NCI-H82 treated with DMSO at 0.1 percent for 48 hours (cell line): Measurements from ENCODE around the gene COL25A1.
A peak's percentile ranks its signal among the peaks of the same experiment; 100 is the strongest.
"Not testable (repeated sequence)": the region's sequence is repeated elsewhere in the genome, so short reads cannot be mapped to it uniquely, and the experiment has no call there.

Experiments used
- DNase-seq: peaks from one replicate; lab custom pipeline; 2025; ENCODE audit not compliant: unreplicated experiment; lab: John Stamatoyannopoulos, UW

The COL25A1 gene

DNA sequence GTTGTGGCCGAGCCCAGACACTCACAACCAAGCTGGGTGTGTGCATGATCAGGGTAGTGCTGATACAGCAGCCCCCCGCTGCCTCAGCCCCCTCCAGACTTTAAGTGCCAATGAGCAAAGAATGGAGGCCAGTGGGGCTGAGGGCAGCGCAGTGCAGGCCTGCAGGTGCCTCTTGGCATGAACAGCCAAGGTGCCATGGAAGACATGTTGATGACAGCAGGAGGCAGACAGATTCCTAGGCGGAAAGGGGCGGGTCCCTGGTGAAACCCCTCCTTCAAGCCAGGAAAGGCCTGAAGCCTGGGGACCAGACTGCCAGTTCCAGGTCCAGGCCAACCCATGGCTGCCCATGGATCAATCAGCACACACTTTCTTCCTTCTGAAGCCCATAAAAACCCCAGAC lies 286.3 kb downstream of the COL25A1 start:
- no peak for DNase-seq

GRCh38 chr4:109015413-109015810 lies 287.0 kb downstream of the COL25A1 start:
- no peak for DNase-seq

DNA sequence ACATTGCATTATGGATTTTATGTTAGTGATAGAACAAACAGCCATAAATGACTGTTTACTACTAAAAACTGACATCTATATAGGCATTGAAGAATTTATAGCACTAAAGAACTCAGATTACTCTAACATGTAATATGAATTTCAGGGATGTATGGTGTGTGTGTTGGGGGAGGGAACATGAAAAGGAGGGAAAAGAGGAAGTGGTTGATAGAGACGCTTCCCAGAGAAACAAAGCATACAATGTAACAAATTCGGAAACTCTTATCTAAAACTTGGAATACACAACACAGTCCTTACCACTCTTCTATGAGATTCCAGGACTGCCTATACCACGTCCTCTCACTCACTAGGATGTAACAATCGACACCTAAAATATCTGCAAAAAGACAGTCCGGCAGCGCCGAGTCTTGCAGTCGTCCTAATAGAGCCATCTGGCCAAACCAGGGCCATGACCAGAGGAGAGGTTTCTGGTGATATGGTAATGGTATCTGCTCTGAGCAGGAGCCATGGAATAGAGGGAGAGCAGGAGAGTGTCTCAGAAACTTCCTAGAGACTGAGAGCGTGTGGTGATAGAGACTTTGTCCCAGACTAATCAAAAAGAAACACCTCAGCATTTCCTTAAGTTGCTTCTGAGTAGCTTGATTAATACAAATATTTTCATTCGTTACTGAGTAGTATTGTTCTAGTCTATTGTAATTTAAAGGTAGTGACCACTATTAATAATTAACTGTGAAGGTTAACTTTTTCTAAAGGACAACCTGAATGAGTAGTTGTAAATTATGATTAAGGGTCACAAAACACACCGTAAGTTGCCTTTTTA lies 287.7 kb downstream of the COL25A1 start:
- no peak for DNase-seq

DNA sequence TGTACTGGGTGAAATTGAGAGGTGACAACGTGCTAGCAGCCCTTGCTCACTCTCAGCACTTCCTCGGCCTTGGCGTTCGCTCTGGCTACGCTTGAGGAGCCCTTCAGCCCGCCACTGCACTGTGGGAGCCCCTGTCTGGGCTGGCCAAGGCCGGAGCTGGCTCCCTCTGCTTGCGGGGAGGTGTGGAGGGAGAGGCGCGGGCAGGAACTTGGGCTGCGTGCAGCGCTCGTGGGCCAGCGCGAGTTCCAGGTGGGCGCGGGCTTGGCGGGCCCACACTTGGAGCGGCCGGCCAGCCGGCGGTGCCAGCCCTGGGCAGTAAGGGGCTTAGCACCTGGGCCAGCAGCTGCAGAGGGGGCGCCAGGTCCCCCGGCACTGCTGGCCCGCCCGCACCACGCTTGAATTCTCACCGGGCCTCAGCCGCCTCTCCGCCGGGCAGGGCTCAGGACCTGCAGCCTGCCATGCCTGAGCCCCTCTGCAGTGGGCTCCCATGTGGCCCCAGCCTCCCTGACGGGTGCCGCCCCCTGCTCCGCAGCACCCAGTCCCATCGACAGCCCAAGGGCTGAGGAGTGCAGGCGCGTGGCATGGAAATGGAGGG lies 290.1 kb downstream of the COL25A1 start:
- DNase-seq: no peak

DNA sequence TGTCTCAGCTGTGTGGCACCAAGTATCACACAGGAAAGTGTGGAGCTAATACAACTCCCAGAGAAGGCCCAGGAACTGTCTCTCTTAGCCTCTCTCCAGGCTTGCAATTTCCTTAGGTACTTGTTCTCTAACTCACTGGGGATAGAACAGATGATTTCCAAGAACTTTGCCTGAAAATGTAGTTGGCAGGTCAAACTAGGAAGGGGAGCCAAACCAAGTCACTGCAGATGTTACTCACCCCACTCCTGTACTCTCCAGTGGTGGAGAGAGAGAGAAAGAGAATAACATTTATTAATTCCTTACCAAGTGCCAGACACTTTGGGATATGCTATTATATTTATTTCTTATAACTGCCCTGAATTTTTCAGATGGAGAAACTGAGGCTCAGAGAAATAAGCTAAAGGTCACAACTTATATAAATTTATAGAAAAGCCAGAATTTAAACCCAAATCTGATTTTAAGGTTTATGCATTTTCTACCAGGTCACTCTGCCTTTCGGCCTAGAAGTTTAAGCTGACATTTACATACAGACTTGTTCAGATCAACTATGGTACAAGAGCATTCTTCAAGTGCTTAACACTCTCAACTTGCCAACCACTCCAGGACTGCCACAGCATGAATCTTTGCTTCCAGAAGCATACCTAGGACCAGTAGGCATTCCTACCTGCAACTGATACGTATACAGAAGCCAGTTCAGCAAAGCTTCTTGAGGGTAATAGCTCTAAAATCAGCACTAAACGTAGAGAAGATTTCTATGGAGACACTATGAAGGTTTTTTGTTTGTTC lies 291.0 kb downstream of the COL25A1 start:
- no peak for DNase-seq

DNA sequence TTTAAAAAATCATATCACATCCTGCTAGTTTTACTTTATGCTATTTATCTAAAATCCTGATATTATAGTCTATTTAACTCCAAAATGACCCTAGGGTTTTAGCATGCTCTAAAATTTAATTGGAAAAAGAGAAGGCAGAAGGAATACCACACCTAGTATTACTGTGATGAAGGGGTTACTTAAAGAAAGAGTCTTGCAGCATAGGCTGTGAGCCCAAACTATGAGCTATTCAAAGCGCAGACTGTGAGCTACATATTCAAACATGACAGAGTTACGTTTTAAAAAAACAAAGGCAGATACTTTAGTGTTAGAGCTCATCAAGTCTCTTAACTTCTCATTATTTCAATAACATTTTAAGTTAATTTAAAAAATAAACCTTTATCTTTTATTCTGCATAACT lies 291.9 kb downstream of the COL25A1 start:
- no peak for DNase-seq

- peak; percentile 44 for DNase-seq
Observed at GRCh38 chr4:109009909-109010308, 292.5 kb downstream of the COL25A1 start.

DNA sequence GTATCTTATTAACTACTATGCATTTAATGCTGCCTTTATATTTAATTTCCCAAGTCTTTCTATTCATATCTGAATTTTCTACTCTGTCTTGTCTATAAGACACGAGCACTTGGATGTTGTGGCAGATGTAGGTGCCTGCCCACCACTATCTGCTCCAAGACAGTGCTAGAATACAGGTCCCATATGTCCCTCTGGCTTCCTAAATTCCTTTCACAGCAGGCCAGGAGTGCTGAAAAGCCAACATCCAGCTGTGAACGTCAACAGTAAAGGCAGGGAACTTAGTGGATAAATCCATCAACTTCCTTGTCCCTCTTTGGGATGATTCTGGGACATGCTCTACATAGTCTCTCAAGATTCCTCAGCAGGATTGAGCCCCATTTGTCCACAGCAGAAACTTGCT lies 294.5 kb downstream of the COL25A1 start:
- no peak for DNase-seq

DNA sequence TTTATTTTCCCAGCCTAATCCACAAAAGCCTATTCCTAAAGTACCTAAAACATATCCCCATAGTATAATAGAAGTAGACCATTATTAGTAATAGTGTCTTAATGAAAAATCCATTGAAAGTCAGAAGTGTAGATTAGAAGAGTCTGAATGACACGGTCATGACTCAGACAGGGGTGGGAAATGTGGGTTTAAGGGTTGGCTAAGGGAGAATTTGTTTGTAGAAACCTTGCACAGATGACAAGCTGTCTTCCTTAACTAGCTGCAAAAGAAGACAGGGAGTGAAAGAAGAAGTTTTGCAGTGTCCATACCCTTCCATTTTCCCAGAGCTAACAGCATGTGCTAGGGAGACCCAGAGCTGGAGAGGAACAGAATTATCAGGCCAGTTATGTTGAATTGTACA lies 296.9 kb downstream of the COL25A1 start:
- DNase-seq: no peak

- no peak for DNase-seq
Observed at GRCh38 chr4:109004418-109004817, 298.0 kb downstream of the COL25A1 start.

- no peak for DNase-seq
Observed at GRCh38 chr4:109003964-109004363, 298.5 kb downstream of the COL25A1 start.

GRCh38 chr4:108991551-108992328 lies 310.7 kb downstream of the COL25A1 start:
- no peak for DNase-seq

DNA sequence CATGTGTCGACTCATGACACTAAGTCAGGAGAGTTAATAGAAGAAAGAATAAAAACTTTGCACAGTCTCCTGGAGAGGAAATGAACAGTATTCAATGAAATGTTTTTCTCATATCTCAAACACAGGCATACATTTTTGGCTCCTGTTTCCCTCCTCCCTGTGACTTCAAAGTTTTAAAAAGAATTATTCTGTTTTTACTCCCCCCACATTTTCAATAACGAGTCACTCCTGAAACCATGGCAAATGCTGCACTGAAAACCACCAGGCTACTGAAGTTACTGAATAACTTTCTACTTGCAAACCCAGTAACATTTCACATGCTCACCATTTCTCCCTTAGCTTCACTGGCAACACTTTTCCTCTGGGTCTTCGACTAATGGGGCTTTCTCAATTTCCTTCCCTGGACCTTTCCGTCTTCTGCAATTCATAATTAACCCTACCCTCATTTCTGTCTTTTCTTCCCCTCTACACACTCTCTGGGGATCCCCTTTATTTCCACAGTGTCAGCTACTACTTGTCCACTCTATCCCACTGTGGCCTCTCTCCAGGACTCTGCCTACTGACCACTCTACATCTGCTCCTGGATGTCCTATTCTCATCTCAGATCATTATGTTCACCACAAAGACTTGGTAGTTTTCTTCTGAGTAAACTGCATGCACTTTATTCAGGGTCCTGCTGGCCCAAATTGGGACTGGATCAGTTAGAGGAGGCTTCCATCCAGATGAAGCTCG lies 313.8 kb downstream of the COL25A1 start:
- no peak for DNase-seq

DNA sequence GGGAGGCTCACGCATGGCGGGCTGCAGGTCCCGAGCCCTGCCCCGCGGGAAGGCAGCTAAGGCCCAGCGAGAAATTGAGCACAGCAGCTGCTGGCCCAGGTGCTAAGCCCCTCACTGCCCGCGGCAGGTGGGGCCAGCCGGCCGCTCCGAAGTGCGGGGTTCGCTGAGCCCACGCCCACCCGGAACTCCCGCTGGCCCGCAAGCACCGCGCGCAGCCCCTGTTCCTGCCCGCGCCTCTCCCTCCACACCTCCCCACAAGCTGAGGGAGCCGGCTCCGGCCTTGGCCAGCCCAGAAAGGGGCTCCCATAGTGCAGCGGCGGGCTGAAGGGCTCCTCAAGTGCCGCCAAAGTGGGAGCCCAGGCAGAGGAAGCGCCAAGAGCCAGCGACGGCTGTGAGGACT lies 318.0 kb downstream of the COL25A1 start:
- DNase-seq: not testable (repeated sequence)

DNA sequence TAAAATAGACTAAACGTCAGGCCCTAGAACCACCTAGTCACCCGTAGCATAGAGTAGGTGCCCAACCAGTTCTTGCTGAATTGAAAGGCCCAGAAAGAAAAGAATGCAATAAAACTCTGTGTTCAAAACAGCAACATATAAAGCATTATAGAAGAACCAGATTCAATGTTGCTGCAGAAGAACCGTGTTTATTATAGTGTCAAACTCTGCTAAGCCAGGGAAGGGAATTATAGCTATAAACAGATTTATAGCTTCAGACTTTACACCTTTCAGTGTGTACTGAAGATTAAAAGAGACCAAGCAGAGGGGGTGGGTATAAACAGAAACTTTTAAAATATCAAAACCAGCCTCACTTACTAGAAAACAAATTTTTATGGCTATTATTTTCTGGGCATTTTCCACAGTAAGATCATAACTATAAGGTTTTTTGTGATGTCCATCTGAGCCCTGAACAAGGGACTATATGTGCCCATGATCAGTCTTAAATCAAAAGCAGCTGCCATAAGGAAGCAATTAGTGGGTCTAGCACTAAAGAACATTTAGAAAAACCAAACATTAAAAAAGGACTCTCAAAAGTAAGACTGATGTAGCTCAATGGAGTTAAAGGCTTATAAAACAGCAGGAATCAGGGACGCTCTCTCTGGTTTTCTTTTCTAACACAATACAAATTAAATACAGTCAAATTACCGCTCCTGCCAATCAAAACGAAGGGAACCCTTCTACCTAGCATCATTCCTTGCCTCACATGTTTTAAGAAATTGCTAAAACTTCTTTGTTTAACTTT lies 319.9 kb downstream of the COL25A1 start:
- no peak for DNase-seq

GRCh38 chr4:108980455-108981239 lies 321.8 kb downstream of the COL25A1 start:
- no peak for DNase-seq

DNA sequence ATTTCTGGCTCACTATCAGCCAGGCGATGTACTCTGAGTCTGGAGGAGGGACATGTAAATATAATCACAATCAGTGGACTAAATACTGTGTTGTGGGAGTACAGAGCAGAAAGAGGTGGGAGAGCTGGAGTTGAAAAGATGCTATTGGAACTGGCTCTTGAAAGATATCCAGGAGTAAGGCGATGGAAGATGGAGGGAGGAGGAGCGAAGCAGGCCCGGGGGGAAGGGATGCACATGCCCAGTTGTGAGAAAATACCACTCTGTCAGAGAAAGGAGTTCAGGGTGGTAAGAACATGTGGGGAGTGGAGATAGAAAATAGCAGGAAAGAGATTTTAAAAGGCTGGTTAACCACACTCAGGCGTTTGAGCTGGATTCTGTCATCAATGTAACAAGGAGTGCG lies 322.7 kb downstream of the COL25A1 start:
- no peak for DNase-seq

GRCh38 chr4:108978066-108978465 lies 324.4 kb downstream of the COL25A1 start:
- no peak for DNase-seq
